ENCODE measurements around the gene NUP214.
"Not testable (repeated sequence)": the region's sequence is repeated elsewhere in the genome, so short reads cannot be mapped to it uniquely, and the experiment has no call there.

The NUP214 gene

GRCh38 chr9:131264231-131264630 is 138.8 kb downstream of the NUP214 start:
- DNase-seq = no peak

GRCh38 chr9:131266266-131267229 is 141.2 kb downstream of the NUP214 start:
- DNase-seq = no peak

GRCh38 chr9:131270171-131271015 is 145.0 kb downstream of the NUP214 start:
- no peak for DNase-seq

- DNase-seq = not testable (repeated sequence)
Observed at GRCh38 chr9:131271016-131271273, 145.6 kb downstream of the NUP214 start.

- DNase-seq = no peak
Observed at GRCh38 chr9:131271506-131271931, 146.1 kb downstream of the NUP214 start.

GRCh38 chr9:131272212-131272611 is 146.8 kb downstream of the NUP214 start:
- DNase-seq = no peak

- no peak for DNase-seq
Observed at GRCh38 chr9:131273146-131273855, 147.9 kb downstream of the NUP214 start.

GRCh38 chr9:131273856-131274673 is 148.7 kb downstream of the NUP214 start:
- DNase-seq = no peak

GRCh38 chr9:131274674-131275331 is 149.4 kb downstream of the NUP214 start:
- DNase-seq = no peak

- no peak for DNase-seq
Observed at GRCh38 chr9:131275332-131276093, 150.1 kb downstream of the NUP214 start.

- no peak for DNase-seq
Observed at GRCh38 chr9:131276094-131276888, 150.9 kb downstream of the NUP214 start, which contains the start of gene FAM78A. Gene FAM78A, minus strand, starts transcription at chr9:131276510. Its CDS starts 331 bp downstream, at chr9:131276179.

GRCh38 chr9:131276891-131277286 is 151.5 kb downstream of the NUP214 start:
- no peak for DNase-seq

- DNase-seq = no peak
Observed at GRCh38 chr9:131277287-131277909, 152.0 kb downstream of the NUP214 start.

- no peak for DNase-seq
Observed at GRCh38 chr9:131277910-131278701, 152.7 kb downstream of the NUP214 start.

GRCh38 chr9:131278702-131279111 is 153.3 kb downstream of the NUP214 start:
- no peak for DNase-seq

GRCh38 chr9:131279196-131279862 is 153.9 kb downstream of the NUP214 start:
- no peak for DNase-seq

GRCh38 chr9:131279863-131280570 is 154.6 kb downstream of the NUP214 start:
- DNase-seq = no peak
